OCI-LY3 (cell line): ENCODE results near the gene MNDA.
"Not testable (repeated sequence)": the region's sequence is repeated elsewhere in the genome, so short reads cannot be mapped to it uniquely, and the experiment has no call there.

Source experiments
- CTCF ChIP-seq: fragments of 200-600, 300-600 bp; sonication (generic); IDR thresholded peaks from 2 replicates; pipeline ENCODE4 v1.5.1; 2014; ENCODE audit warnings: antibody characterized with exemption, low read length, low read depth
- EZH2phosphoT487 ChIP-seq: fragments of 200-600 bp; shearing (Covaris generic); IDR thresholded peaks from 2 replicates; pipeline ENCODE4 v1.6.1; 2018; ENCODE audit warnings: antibody characterized with exemption, mixed run types, low read depth

GRCh38 chr1:158870438-158870837 lies 39.3 kb downstream of the MNDA start:
- not testable (repeated sequence) for TF ChIP-seq CTCF, EZH2phosphoT487
